ENCODE data around the gene TARDBP. TPM values are rescaled to one million over a fixed set of nuclear protein-coding genes. Genes with fewer than 3 reads are reported as not detected.

TARDBP gene
- total RNA-seq, 1 experiment from 2014 or later, result 155 TPM

GRCh38 chr1:11027316-11027715 is 14.9 kb downstream of the TARDBP start (continued):
- no peak for TF ChIP-seq FOSL1 (IDR thresholded peaks at IDR 0.05; ENCODE audit: low read depth)

- Histone ChIP-seq H3K36me3 (ENCODE audit: control insufficient read depth in 1 of 2, insufficient read depth in 2 of 2, low read length in 2 of 2) (peaks cover 21 to 29% of the 10 kb centered on the region in 2 experiments; a peak in 3 of 4 replicates), H3K9me2 (ENCODE audit: insufficient read depth) (no peaks in the 10 kb centered on the region), H4K20me1 (ENCODE audit: insufficient read depth) (0 out of 2 replicates have a peak, but pooled peaks cover 16% of the 10 kb centered on the region), H3K9me3 (ENCODE audit: control insufficient read depth in 1 of 2, insufficient read depth in 1 of 2, low read depth in 1 of 2, low read length in 2 of 2) (no peaks in the 10 kb centered on the region), H2AFZ (ENCODE audit: low read depth, low read length, poor library complexity, severe bottlenecking) (no peak overlapping the region), H3K27me3 (ENCODE audit: insufficient read depth, low read length) (no peaks in the 10 kb centered on the region), H3K9ac (ENCODE audit: low read length) (no peak overlapping the region), H3K4me1 (ENCODE audit: control insufficient read depth in 1 of 2, insufficient read depth in 2 of 2, low read length in 2 of 2) (no peaks in the 10 kb centered on the region), H3K4me2 (ENCODE audit: low read length) (no peak overlapping the region), H3K27ac (ENCODE audit: low read depth, low read length) (no peak overlapping the region), H3K4me3 (replicated peaks in 1 of 2; ENCODE audit: low read depth in 1 of 2, low read length in 2 of 2) (no peak overlapping the region), H3K79me2 (ENCODE audit: insufficient read depth, low read length) (peaks cover 8% of the 10 kb centered on the region)
- intact Hi-C loops (cut with micrococcal nuclease), result no loop called here
- ATAC-seq (no peak), DNase-seq (ENCODE audit: low read depth, low spot score) (no peak)
- TF ChIP-seq ZNF274 (IDR thresholded peaks at IDR 0.05; ENCODE audit: low read depth, low read length), result no peak
- no peak for TF ChIP-seq FOSL1 (IDR thresholded peaks at IDR 0.05; ENCODE audit: low read depth)
- TF ChIP-seq REST (IDR thresholded peaks at IDR 0.05; ENCODE audit: low read depth), result no peak
- no peak for TF ChIP-seq SRF (IDR thresholded peaks at IDR 0.05; ENCODE audit: low read depth)
- TF ChIP-seq ELF1 (IDR thresholded peaks at IDR 0.05; ENCODE audit: borderline replicate concordance, low read depth), result no peak
- no peak for TF ChIP-seq EGR1 (IDR thresholded peaks at IDR 0.05; ENCODE audit: low read depth)
- no peak for TF ChIP-seq POLR2AphosphoS5 (IDR thresholded peaks at IDR 0.05; ENCODE audit: low read depth, low read length)
- no peak for TF ChIP-seq EZH2phosphoT487 (IDR thresholded peaks at IDR 0.05; ENCODE audit: borderline replicate concordance)
- no peak for TF ChIP-seq TCF7L2 (IDR thresholded peaks at IDR 0.05; ENCODE audit: borderline replicate concordance, extremely low read depth, insufficient read depth, insufficient read length)
- TF ChIP-seq CBX3 (IDR thresholded peaks at IDR 0.05; ENCODE audit: low read depth), result no peak
- no peak for TF ChIP-seq POLR2A (IDR thresholded peaks at IDR 0.05; ENCODE audit: borderline replicate concordance, extremely low read depth, insufficient read depth, insufficient read length)
- no peak for TF ChIP-seq CEBPB (IDR thresholded peaks at IDR 0.05; ENCODE audit: low read depth)
- TF ChIP-seq SIN3A (IDR thresholded peaks at IDR 0.05; ENCODE audit: low read depth), result no peak
- no peak for TF ChIP-seq ZBTB33 (IDR thresholded peaks at IDR 0.05; ENCODE audit: extremely low read depth, insufficient replicate concordance, low read length)
- no peak for TF ChIP-seq SP1 (IDR thresholded peaks at IDR 0.05; ENCODE audit: low read depth)
- ChIA-PET POLR2A (no interaction called here), RAD21 (ENCODE audit: low non-redundant PET in 1 of 2, low total read pairs in 2 of 2, uncharacterized antibody in 2 of 2, unreplicated experiment in 2 of 2) (no interaction called here), CTCF (no interaction called here)
- BruUV-seq (replicated peaks), result no TSS peak
These were observed 15.6 kb downstream of the TARDBP start for GRCh38 chr1:11028018-11028417.

Measured in HCT116 (cell line).